Suprapubic skin (tissue), 4 donors: ENCODE data around the gene KRTAP10-3. TPM values are rescaled to one million over a fixed set of nuclear protein-coding genes. Genes with fewer than 3 reads are reported as not detected.

Source experiments
- DNase-seq, 2 donors: peaks; one replicate each; pipeline ENCODE4 v3.0.0-alpha.2; 2019; ENCODE audit warnings: low spot score in 2 of 2
- H3K27ac ChIP-seq: fragments of 200-600 bp; sonication (generic); one replicate; pipeline ENCODE4 v1.5.1; 2019
- H3K27me3 ChIP-seq: fragments of 200-600 bp; sonication (generic); one replicate; pipeline ENCODE4 v1.5.1; 2019
- H3K36me3 ChIP-seq: fragments of 200-600 bp; sonication (generic); one replicate; pipeline ENCODE4 v1.5.1; 2019
- H3K4me1 ChIP-seq: fragments of 200-600 bp; sonication (generic); one replicate; pipeline ENCODE4 v1.5.1; 2019
- H3K4me3 ChIP-seq: fragments of 200-600 bp; sonication (generic); one replicate; pipeline ENCODE4 v1.5.1; 2019; ENCODE audit warnings: mild to moderate bottlenecking
- H3K9me3 ChIP-seq: fragments of 200-600 bp; sonication (generic); one replicate; pipeline ENCODE4 v1.5.1; 2019
- EP300 ChIP-seq: sonication (generic); formaldehyde crosslinking; IDR thresholded peaks from one replicate; pipeline ENCODE4 v1.6.1; 2017; ENCODE audit warnings: antibody characterized with exemption
- POLR2A ChIP-seq, 2 donors: fragments of 450-650 bp; IDR thresholded peaks; one replicate each; pipeline ENCODE4 v1.6.1; 2017; ENCODE audit warnings: antibody characterized with exemption in 2 of 2, mild to moderate bottlenecking in 2 of 2, moderate library complexity in 2 of 2
- POLR2AphosphoS5 ChIP-seq, 3 donors: sonication (generic); formaldehyde crosslinking; IDR thresholded peaks; one replicate each; pipeline ENCODE4 v1.6.1; 2017; ENCODE audit warnings: antibody characterized with exemption in 3 of 3
- WGBS: methylation state at CpG from one replicate; pipeline ENCODE4 v1.1.5; 2018; 5-methylcytosine and 5-hydroxymethylcytosine counted together
- total RNA-seq, 4 donors: library from RNA; depleted of rRNA; stranded (reverse); fragments of >200 nt; gene quantifications; one replicate each; pipeline ENCODE4 v1.1.0, GENCODE V29; 2016
- TF ChIP-seq, protein P1 (sequence below), 2 donors: fragments of 200-600 bp in 1 of 2; fragments of 450-650 bp in 1 of 2; sonication (generic) in 1 of 2; IDR thresholded peaks; one replicate each; pipeline ENCODE4 v1.5.1; 2016 to 2019; ENCODE audit warnings: antibody characterized with exemption in 2 of 2, mild to moderate bottlenecking in 1 of 2, moderate library complexity in 1 of 2

KRTAP10-3 gene
- total RNA-seq, 4 donors from 2014 or later, result 1.1 to 5.8 (median 3.3) TPM; not detected in 1

DNA sequence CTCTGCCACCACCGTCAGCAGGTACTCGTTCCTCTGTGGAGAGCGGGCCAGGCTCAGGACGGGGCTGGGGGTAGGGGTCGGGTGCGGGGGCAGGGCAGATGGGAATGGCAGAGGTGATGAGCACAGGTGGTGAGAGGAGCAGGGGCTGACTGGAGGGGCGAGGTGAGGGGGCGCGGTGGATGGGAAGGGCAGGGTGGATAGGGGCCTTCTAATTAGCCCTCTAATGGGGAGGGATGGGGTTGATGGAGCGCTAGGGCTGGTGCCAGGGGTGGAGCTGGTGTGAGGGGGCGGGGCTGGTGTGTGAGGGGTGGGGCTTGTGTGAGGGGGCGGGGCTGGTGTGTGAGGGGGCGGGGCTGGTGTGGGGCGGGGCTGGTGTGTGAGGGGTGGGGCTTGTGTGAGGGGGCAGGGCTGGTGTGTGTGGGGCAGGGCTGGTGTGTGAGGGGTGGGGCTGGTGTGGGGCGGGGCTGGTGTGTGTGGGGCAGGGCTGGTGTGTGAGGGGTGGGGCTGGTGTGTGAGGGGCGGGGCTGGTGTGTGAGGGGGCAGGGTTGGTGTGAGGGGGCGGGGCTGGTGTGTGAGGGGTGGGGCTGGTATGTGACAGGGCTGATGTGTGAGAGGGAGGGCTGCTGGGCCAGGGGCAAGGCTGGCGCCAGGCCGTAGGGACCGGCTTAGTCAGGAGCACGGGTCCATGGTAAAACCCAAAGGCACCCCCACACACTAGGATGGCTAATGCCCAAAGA is 24.5 kb downstream of the KRTAP10-3 start:
- H3K4me3 ChIP-seq, result no peak overlapping the region
- 87% methylated on average over 17 of the region's 21 CpGs for WGBS
- H3K4me1 ChIP-seq, result no peaks in the 10 kb centered on the region
- no peak overlapping the region for H3K27ac ChIP-seq
- peak in 1 of 2 donors; percentile 74 for DNase-seq
- TF ChIP-seq EP300, result no peak
- no peak for TF ChIP-seq POLR2AphosphoS5 (IDR thresholded peaks at IDR 0.05)
- no peak for TF ChIP-seq POLR2A (IDR thresholded peaks at IDR 0.05)
- TF ChIP-seq, protein P1, sequence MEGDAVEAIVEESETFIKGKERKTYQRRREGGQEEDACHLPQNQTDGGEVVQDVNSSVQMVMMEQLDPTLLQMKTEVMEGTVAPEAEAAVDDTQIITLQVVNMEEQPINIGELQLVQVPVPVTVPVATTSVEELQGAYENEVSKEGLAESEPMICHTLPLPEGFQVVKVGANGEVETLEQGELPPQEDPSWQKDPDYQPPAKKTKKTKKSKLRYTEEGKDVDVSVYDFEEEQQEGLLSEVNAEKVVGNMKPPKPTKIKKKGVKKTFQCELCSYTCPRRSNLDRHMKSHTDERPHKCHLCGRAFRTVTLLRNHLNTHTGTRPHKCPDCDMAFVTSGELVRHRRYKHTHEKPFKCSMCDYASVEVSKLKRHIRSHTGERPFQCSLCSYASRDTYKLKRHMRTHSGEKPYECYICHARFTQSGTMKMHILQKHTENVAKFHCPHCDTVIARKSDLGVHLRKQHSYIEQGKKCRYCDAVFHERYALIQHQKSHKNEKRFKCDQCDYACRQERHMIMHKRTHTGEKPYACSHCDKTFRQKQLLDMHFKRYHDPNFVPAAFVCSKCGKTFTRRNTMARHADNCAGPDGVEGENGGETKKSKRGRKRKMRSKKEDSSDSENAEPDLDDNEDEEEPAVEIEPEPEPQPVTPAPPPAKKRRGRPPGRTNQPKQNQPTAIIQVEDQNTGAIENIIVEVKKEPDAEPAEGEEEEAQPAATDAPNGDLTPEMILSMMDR (IDR thresholded peaks at IDR 0.05), result no peak
- peaks cover 17% of the 10 kb centered on the region for H3K27me3 ChIP-seq
- no peaks in the 10 kb centered on the region for H3K9me3 ChIP-seq
- H3K36me3 ChIP-seq, result no peaks in the 10 kb centered on the region

DNA sequence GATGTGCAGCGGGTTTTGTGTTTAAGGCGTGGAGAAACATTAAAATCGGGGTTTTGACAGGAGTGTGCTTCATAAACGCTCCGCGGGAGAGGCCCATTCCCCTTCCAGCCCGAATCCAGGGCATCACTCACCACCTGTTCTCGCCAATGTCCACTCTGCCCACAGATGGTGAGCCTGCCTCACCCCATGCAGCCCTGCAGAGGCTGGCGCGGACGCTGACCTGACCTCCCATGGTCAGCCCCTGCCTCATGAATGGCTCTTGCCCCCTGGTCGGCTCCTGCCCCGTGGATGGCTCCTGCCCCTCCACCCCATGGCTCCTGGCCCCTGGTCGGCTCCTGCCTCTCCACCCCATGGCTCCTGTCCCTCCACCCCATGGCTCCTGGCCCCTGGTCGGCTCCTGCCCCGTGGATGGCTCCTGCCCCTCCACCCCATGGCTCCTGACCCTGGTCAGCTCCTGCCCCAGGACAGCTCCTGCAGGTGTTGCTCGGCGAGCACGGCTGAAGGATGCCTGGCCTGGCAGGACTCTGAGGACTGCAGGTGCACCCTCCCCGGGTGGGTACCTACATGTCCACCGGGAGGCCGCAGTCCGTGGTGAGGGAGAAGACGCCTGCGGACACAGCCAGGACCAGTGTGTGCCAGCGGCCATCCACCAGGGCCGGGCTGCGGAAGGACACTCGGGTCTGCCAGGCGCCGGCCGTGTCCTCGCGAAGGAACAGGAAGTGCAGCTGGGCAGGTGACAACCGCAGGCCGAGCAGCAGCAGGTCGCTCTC is 25.3 kb downstream of the KRTAP10-3 start:
- DNase-seq, result peak; percentile 52 to 67

DNA sequence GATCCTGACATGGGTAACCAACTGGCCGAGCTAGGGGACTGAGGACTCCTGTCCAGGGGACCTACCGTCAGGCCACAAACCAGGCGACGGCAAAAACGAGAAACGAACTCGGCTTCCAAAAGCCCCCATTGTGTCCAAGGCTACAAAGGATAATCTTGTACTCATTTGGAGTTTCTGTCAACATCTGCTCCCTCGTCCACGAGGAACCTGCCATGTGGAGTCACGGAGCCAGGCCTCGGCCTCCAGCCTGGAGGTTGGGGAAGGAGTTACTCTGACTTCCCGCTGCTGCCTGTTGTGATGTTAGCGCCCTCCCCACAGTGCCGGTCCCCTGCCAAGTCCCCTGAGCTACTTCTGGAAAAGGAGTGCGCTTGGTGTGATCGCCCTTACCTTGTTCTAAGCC is 25.9 kb downstream of the KRTAP10-3 start:
- H3K27me3 ChIP-seq, result peaks cover 16% of the 10 kb centered on the region
- TF ChIP-seq, protein P1 (IDR thresholded peaks at IDR 0.05), result no peak
- TF ChIP-seq EP300 (no peak), POLR2A (IDR thresholded peaks at IDR 0.05) (no peak), POLR2AphosphoS5 (IDR thresholded peaks at IDR 0.05) (no peak)
- H3K9me3 ChIP-seq, result no peaks in the 10 kb centered on the region
- 86% methylated on average over 13 of the region's 16 CpGs for WGBS
- no peaks in the 10 kb centered on the region for H3K4me1 ChIP-seq
- no peak overlapping the region for H3K27ac ChIP-seq
- no peak overlapping the region for H3K4me3 ChIP-seq
- no peaks in the 10 kb centered on the region for H3K36me3 ChIP-seq
- peak in 1 of 2 donors; percentile 53 for DNase-seq

More for the DNA sequence above, 25.3 kb downstream of the KRTAP10-3 start:
- H3K27ac ChIP-seq, result no peak overlapping the region
- peaks cover 16% of the 10 kb centered on the region for H3K27me3 ChIP-seq
- 95% methylated on average over 31 of the region's 37 CpGs for WGBS
- TF ChIP-seq, protein P1 (IDR thresholded peaks at IDR 0.05), result no peak
- TF ChIP-seq POLR2AphosphoS5 (IDR thresholded peaks at IDR 0.05) (no peak), POLR2A (IDR thresholded peaks at IDR 0.05) (no peak), EP300 (no peak)
- no peaks in the 10 kb centered on the region for H3K9me3 ChIP-seq
- no peak overlapping the region for H3K4me3 ChIP-seq
- no peaks in the 10 kb centered on the region for H3K4me1 ChIP-seq
- H3K36me3 ChIP-seq, result no peaks in the 10 kb centered on the region

DNA sequence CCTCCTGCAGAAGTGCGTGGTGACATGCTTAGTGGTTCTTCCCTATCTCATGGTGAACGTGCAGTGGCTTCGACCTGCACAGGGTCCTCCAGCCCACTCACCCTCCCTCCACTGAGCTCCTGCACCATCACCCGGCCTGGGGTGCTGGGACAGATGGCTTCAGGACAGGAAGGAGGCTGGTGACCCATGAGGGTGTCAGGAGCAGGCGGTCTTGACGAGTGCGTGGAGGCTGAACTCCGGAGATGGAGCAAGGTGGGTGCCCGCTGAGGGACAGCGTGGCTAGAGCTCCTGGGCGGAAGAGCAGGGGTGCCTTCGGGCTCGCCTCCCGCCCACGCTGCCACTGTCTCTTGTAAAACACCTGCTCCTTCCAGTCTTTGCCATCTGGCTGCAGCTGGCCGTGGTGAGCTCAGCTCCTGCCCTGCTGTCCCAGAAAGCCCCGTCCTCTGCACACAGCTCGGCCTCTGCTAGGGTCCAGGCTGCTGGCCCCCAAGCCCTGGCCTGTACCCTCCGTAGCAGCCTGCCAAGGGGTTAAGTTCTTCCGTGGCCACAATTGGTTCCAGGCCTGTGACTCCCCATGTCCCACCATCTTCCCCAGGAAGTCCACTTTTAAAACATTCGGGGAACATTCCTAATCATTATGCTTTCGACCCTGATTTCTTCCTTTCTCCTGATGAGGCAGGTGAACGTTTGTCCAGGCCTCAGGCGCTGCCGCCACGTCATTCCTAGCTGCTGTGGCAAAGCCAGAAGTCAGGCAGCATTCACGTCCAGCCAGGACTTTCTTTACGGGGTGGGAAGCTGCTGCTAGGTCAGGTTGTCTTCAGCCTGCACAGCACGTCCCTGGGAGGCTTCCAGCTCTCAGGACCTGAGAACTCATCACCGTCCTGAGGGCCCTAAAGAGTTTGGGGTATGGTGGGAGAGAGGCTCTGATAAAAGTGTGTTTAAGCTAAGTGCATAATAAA is 26.7 kb downstream of the KRTAP10-3 start:
- Histone ChIP-seq H3K9me3 (no peaks in the 10 kb centered on the region), H3K27me3 (peaks cover 16% of the 10 kb centered on the region), H3K27ac (no peak overlapping the region), H3K4me1 (no peaks in the 10 kb centered on the region), H3K4me3 (no peak overlapping the region), H3K36me3 (no peaks in the 10 kb centered on the region)
- WGBS, result 70% methylated on average over 17 of the region's 30 CpGs
- peak; percentile 49 to 56 for DNase-seq
- TF ChIP-seq POLR2AphosphoS5 (IDR thresholded peaks at IDR 0.05), result no peak
- no peak for TF ChIP-seq POLR2A (IDR thresholded peaks at IDR 0.05)
- TF ChIP-seq, protein P1 (IDR thresholded peaks at IDR 0.05), result no peak
- no peak for TF ChIP-seq EP300
